Fibroblast of skin of back (primary cell): ENCODE measurements around the gene MDFIC2. TPM values are rescaled to one million over a fixed set of nuclear protein-coding genes. Genes with fewer than 3 reads are reported as not detected.
"Not testable (repeated sequence)": the region's sequence is repeated elsewhere in the genome, so short reads cannot be mapped to it uniquely, and the experiment has no call there.

Source experiments
- DNase-seq: peaks from one replicate; pipeline ENCODE4 v3.0.0-alpha.2; 2013
- polyA plus RNA-seq, 2 experiments: library from polyadenylated mRNA; unstranded; fragments of 120-200 nt; gene quantifications; one replicate each; pipeline ENCODE4 v1.2.1, GENCODE V29; 2013; ENCODE audit not compliant: insufficient read length in 2 of 2

MDFIC2 gene
- polyA plus RNA-seq (2013, experiment 1 of 2; ENCODE audit: insufficient read length): not detected
- polyA plus RNA-seq (2013, experiment 2 of 2; ENCODE audit: insufficient read length): not detected

GRCh38 chr3:70312336-70312735 lies at the start of gene MDFIC2:
Gene MDFIC2 (minus strand): TSS chr3:70312638. CDS start chr3:70311973, 665 bp downstream.
- DNase-seq: no peak

GRCh38 chr3:70360979-70361760 lies 48.7 kb upstream of the MDFIC2 start:
- DNase-seq: peak; percentile 57

- no peak for DNase-seq
These were observed 47.3 kb upstream of the MDFIC2 start for GRCh38 chr3:70359711-70360110.

GRCh38 chr3:70358978-70359580 lies 46.6 kb upstream of the MDFIC2 start:
- DNase-seq: peak; percentile 52

- no peak for DNase-seq
These were observed 39.8 kb upstream of the MDFIC2 start for GRCh38 chr3:70352215-70352614.

GRCh38 chr3:70342149-70342548 lies 29.7 kb upstream of the MDFIC2 start:
- DNase-seq: no peak

GRCh38 chr3:70336885-70337284 lies 24.4 kb upstream of the MDFIC2 start:
- not testable (repeated sequence) for DNase-seq

GRCh38 chr3:70333080-70333479 lies 20.6 kb upstream of the MDFIC2 start:
- no peak for DNase-seq

GRCh38 chr3:70315021-70315420 lies 2.6 kb upstream of the MDFIC2 start:
- peak; percentile 65 for DNase-seq

GRCh38 chr3:70310809-70311208 lies 1.6 kb downstream of the MDFIC2 start:
- no peak for DNase-seq

GRCh38 chr3:70309591-70309990 lies 2.8 kb downstream of the MDFIC2 start:
- DNase-seq: no peak

- peak; percentile 28 for DNase-seq
These were observed 3.7 kb downstream of the MDFIC2 start for GRCh38 chr3:70308760-70309159.

- DNase-seq: no peak
These were observed 5.7 kb downstream of the MDFIC2 start for GRCh38 chr3:70306736-70307135.

GRCh38 chr3:70298385-70298784 lies 14.1 kb downstream of the MDFIC2 start:
- DNase-seq: peak; percentile 15

GRCh38 chr3:70291097-70291482 lies 21.3 kb downstream of the MDFIC2 start:
- no peak for DNase-seq

GRCh38 chr3:70290431-70291096 lies 21.9 kb downstream of the MDFIC2 start:
- DNase-seq: not testable (repeated sequence)

GRCh38 chr3:70281663-70282062 lies 30.8 kb downstream of the MDFIC2 start:
- peak; percentile 46 for DNase-seq

GRCh38 chr3:70277304-70277703 lies 35.1 kb downstream of the MDFIC2 start:
- no peak for DNase-seq

GRCh38 chr3:70276901-70277300 lies 35.5 kb downstream of the MDFIC2 start:
- DNase-seq: no peak

- no peak for DNase-seq
These were observed 38.9 kb downstream of the MDFIC2 start for GRCh38 chr3:70273492-70273891.

GRCh38 chr3:70272798-70273197 lies 39.6 kb downstream of the MDFIC2 start:
- no peak for DNase-seq

- peak; percentile 10 for DNase-seq
These were observed 48.2 kb downstream of the MDFIC2 start for GRCh38 chr3:70264122-70264780.

GRCh38 chr3:70261283-70261682 lies 51.2 kb downstream of the MDFIC2 start:
- DNase-seq: no peak
